B cell (primary cell): ENCODE results near the gene ARHGAP15.

Experiments
- CTCF ChIP-seq: fragments of 200-600 bp; IDR thresholded peaks from one replicate; pipeline ENCODE4 v1.8.0; 2022; ENCODE audit warnings: antibody characterized with exemption, mild to moderate bottlenecking
- EZH2 ChIP-seq: IDR thresholded peaks from 2 replicates; pipeline ENCODE4 v1.6.1; 2012; ENCODE audit warnings: borderline replicate concordance, low read depth, mild to moderate bottlenecking, moderate library complexity, low read length; ENCODE audit not compliant: insufficient read depth, poor library complexity, severe bottlenecking

- TF ChIP-seq CTCF (no peak), EZH2 (no peak)
Measured at GRCh38 chr2:143550500-143550899, 421.3 kb downstream of the ARHGAP15 start.
